Caki2 (cell line): ENCODE measurements around the gene FAM120B. TPM values are rescaled to one million over a fixed set of nuclear protein-coding genes. Genes with fewer than 3 reads are reported as not detected.

Experiments used
- DNase-seq: peaks from one replicate; pipeline ENCODE4 v3.0.0-alpha.2; 2015; ENCODE audit warnings: low read depth
- in situ Hi-C: cut with HindIII; loops from 2 replicates; pipeline ENCODE4 v1.10.0; 2016; ENCODE audit warnings: low sequenced_read_pairs, low pct_unique_long_range_greater_than_20kb, mixed read lengths
- total RNA-seq: library from RNA; depleted of rRNA; stranded (reverse); fragments of >200 nt; shearing (Covaris generic); gene quantifications from 2 replicates; pipeline ENCODE4 v1.2.3, GENCODE V29; 2014; ENCODE audit warnings: low replicate concordance

The FAM120B gene
- total RNA-seq, 1 experiment from 2014 or later, result 10.1 TPM

DNA sequence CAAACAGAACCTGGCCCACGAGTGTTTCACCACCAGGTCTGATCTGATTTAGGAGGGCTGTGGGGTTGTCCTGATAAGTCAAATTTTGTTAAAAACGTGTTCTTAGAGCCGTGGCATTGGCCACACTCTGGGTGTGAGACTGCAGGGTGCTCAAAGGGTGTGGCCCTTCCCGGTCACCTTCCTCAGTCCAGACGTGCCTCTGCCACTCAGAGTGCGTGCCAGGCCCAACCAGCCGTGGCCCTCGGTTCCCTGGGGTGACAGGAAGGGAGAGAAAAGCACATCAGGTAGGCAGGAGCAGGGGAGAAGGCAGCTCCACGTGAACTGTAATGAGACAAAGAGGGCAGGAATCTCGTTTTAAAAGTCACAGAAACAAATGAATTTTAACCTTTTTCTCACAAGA lies 115.4 kb downstream of the FAM120B start:
- DNase-seq, result no peak
- in situ Hi-C loops, result no loop called here

- in situ Hi-C loops, result no loop called here
- DNase-seq, result no peak
Measured at GRCh38 chr6:170423030-170423429, 116.5 kb downstream of the FAM120B start.

- in situ Hi-C loops, result no loop called here
- DNase-seq, result no peak
Measured at GRCh38 chr6:170423814-170424603, 117.5 kb downstream of the FAM120B start.

DNA sequence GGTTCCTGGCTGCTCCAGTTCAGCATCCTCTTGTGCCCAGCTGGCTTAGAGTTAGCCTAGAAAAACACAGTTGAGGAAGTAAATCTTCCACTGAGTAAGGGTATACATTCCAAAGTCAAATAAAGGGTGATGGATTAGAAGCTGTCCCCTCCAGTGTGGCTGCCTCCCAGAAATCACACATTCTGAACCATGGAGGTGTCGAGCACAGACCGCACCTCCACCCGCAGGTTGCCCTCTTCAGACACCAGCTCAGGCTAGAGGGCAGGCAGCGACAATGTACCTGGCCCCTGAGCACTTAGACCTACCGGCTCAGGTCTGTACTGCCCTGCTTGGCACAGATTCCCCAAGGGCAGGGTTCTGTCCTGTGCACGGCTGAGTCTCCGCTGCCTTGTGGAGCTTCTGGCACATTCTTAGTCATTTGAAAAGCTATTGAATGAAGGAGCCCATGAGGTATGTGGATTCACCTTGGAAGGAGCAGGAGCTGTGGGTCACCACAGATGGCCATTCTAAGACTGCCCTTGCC lies 118.1 kb downstream of the FAM120B start:
- DNase-seq, result no peak
- in situ Hi-C loops, result no loop called here

- in situ Hi-C loops, result no loop called here
- DNase-seq, result no peak
Measured at GRCh38 chr6:170429450-170429849, 122.9 kb downstream of the FAM120B start.

DNA sequence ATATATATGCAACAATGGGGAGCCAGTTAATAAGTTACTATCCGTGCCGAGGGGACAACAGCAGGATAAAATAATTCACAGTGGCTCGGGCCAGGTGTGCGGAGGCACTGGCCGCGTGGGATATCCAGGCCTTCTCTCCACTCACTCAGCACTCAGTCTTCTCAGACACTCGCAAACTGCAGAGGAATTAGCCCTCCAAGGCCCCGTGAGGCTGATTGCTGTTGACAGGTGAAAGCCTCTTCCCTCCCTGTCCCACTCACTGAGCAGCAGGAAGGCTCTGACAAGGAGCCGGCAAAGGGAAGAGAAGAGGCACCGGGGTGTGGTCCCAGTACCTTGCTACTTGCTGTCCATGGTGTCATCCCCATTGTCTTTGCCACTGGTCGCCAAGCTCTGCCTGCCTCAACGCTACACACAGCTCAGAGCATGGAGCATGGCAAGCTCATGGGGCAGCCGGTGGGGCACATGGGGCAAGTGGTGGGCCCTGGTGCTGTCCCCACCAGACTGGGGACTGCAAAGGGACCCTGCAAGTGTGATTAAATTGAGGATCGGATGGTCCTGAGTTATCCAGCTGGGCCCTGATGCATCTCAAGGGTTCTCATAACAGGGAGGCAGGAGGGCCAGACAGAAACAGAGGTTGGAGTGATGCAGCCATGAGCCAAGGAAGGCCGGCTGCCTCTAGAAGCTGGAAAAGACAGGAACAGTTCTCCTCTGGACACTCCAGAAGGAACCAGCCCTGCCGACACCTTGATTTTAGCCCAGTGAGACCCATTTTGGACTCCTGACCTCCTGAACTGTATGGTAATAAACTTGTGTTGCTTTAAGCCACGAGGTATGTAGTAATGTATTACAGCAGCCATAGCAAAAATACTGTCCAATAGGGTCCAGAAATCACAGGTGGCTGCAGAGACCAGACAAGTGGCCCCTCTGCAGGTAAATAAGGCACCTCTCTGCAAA lies 126.9 kb downstream of the FAM120B start:
- in situ Hi-C loops, result no loop called here

DNA sequence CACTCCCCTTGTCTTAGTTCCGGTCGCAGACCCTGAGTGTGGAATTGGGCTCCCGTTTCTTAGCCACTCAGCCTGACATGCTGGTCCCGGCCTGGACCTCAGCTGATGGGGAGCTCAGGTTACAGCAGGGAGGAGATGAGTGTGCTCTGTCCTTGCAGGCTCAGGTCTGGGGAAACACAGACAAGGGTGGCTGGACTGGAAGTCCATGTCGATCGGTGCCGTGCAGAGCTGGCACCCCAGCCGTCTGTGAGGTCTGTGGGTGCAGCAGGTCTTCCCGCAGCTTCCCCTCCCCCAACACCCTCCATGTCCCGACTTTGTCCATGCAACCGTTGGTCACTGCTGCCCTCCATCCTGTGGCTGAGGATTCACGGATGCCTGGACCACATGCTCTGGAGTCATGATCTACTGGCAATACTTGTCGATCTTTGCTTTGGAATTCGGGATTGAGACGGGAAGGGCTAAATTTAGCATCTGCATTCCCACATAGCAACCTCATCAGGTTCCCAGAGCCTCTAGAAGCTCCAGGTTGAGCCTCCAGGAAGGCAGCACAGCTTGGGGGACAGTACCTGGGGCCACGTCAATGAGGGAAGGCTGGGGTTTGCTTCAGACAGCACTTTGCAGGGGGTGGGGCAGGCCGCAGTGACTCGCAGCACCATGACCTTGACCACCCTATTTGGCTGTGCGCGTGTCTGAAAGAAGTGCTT lies 127.7 kb downstream of the FAM120B start:
- in situ Hi-C loops, result no loop called here

More for the DNA sequence above, 126.9 kb downstream of the FAM120B start:
- DNase-seq, result no peak

DNA sequence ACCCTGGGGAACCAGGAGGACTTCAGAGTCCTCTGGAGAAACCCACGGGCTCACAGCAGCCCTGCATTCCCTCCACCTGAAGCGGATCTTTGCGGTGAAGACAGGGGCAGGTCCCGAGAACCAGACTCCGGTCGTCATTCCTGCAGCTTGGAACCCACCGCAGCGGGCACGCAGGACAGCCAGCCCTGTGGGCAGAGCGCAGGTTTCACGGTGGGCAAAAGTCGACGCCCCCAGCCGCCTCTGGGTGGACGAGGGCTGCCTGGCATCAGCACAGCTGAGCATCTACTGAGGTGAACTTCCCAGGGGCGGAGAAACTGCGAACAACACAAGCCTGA lies 128.2 kb downstream of the FAM120B start:
- in situ Hi-C loops, result no loop called here
- no peak for DNase-seq

More for the DNA sequence above, 127.7 kb downstream of the FAM120B start:
- no peak for DNase-seq

GRCh38 chr6:170435766-170436165 lies 129.2 kb downstream of the FAM120B start:
- in situ Hi-C loops, result no loop called here
- DNase-seq, result no peak

DNA sequence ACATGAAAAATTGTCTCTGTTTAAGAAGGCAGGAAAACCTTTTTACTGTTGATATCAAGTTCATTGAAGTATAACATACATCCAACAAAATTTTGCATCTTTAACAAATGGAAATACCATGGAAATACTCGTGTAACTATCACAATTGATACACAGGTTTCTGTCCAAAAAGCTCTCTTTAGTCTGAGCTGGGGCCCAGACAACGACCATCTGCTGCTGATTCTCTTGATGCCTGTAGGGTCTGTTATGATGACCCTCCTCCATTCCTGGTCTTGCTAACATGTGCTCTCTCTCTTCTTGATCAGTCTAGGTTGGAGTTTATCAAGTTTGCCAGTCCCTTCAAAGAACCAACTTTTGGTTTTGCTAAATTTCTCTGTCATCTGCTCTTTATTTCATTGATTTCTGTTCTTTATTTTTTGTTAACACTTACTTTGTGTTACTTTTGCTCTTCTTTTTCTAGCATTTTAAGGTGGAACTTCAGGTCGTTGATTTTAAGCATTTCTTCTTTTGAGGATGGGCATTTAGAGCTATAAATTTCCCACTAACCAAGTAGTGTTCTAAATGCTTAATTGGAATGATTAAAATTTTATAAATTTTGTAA lies 129.8 kb downstream of the FAM120B start:
- in situ Hi-C loops, result no loop called here
- no peak for DNase-seq

DNA sequence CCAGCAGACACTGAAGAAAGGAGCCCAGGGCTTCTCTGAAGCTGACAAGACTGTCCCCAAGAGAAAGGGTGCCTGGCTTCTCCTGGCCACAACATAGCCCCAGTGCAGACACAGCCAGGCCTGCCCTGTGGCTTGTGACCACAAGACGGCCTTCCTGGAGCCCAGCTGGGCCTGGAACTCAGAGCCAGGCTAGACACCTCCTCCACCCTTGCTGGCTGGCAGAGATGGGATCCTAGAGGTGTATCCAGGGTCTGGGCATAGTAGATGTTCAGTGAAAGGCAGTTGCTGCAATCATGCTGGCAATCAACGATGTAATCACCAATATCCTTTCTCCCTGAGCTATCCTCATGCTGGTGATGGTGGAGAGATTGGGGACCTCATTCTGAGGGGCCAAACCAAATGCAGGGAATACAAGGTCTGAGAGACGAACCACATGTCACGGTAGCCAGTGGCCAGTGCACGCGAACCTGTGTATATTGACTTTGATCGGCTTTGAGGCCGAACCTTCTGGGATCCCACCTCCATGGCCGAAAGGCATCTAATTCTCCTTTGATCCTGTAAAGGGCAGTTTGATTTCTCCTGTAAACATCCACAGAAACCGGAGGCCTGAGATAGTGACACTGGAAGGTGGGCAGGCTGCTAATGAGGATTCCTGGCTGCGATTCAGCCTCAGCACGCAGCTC lies 131.3 kb downstream of the FAM120B start:
- no peak for DNase-seq
- in situ Hi-C loops, result no loop called here

DNA sequence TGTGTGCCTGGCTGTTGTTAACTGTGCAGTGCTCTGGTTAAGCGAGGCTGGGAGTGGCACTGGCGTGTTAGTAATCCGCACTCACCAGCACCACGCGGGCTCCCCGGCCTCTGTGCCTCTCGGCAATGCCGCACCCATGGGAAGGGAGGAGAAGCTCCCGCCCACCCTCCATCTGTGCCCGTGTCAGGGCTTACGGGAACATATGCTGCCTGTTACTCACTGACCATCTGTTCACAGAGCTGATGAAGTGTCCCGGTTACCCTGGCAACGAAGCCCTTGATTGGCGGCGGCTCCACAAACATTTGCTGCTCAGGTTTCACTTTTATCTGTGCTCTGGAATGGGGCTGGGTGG lies 131.8 kb downstream of the FAM120B start:
- peak; percentile 96 for DNase-seq
- in situ Hi-C loops, result no loop called here

- in situ Hi-C loops, result no loop called here
- no peak for DNase-seq
Measured at GRCh38 chr6:170438861-170439260, 132.3 kb downstream of the FAM120B start.

DNA sequence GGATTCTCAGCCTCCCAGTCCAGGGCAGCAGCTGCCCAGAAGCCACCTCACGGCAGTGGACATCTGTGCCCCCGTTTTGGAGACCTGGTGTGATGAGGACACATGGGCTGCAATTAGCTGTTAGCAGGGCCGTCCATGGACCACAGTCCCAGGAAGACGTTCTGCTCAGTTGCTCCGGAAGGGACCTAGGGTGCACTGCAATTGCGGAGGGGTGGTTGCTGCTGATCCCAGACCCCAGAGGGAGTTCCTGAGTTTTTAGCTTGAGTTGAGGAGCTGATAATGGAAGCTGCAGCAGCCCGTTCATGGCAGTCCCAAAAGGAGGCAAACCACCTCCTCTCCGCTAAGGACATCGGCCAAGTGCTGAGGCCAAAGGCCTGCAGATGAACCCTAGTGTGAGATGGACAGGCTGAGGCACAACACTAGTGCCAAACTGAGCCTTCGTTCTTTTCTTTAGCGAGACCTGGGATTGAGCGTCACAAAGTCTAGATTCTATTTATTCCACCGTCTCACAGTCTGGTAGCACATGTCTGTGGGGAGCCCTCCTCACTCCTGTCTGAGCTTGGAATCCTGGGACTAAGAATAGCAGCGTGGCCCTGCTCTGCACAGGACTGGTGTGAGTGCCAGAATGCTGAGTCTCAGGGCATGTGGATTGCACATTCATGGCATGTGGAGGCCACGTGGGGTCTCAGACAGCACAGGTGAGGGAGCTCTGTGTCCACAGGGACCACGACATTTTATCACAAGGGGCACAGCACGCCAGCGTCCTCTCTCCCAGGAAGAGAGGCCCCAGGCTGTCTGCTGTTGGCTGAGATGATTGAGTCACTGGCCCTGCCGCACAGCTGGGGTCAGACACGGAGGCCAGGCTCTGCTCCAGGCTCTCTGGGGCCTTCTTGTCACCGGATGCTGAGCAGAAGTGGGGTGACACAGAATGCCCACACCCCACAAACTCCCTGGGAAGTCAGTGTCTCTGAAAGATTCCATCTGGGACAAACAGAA lies 133.1 kb downstream of the FAM120B start:
- in situ Hi-C loops, result no loop called here
- DNase-seq, result no peak

DNA sequence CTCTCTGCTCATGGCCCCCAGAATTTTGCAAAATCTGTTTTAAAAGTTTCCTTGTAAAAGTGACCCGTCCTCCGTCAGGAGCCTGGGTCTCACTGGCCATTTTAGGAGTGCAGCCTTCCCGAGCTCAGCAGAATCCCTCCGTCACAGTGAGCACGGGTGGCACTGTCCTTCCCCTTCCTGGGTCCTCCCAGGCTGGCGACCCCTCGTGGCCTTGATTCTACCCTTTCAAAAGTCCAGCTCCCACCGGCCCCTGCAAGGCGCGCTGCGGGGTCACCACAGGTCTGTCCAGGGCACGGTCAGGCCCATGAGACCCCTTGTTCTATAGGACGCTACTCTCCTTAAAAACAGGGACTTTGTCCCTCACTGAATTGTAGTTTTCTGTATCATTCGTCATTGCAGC lies 133.9 kb downstream of the FAM120B start:
- no peak for DNase-seq
- in situ Hi-C loops, result no loop called here

- in situ Hi-C loops, result no loop called here
Measured at GRCh38 chr6:170441316-170441715, 134.8 kb downstream of the FAM120B start.

DNA sequence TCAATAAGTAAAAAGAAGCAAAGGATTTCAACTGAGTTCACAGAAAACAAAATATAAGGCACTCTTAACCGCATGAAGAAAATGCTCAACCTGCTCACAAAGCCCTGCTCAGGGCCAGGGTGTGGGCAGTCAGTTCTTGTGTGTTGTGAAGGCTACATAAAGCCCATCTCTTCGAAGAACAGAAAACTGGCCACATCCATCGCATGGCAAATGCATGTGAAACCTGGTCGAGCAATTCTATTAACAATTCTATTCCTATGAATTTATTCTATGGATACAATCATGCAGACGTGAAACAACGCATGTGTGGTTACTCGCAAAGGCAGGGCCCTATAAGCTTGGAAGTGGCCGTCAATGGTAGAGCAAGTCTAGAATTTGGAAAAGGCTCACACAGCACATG lies 136.0 kb downstream of the FAM120B start:
- in situ Hi-C loops, result no loop called here
- DNase-seq, result no peak

More at GRCh38 chr6:170441316-170441715, 134.8 kb downstream of the FAM120B start:
- no peak for DNase-seq
